Suprapubic skin (tissue), 4 donors: Measurements from ENCODE around the gene LCMT2. TPM values are rescaled to one million over a fixed set of nuclear protein-coding genes. Genes with fewer than 3 reads are reported as not detected.

Source experiments
- DNase-seq, 2 donors: peaks; one replicate each; pipeline ENCODE4 v3.0.0-alpha.2; 2019; ENCODE audit warnings: low spot score in 2 of 2
- H3K27ac ChIP-seq: fragments of 200-600 bp; sonication (generic); one replicate; pipeline ENCODE4 v1.5.1; 2019
- H3K27me3 ChIP-seq: fragments of 200-600 bp; sonication (generic); one replicate; pipeline ENCODE4 v1.5.1; 2019
- H3K36me3 ChIP-seq: fragments of 200-600 bp; sonication (generic); one replicate; pipeline ENCODE4 v1.5.1; 2019
- H3K4me1 ChIP-seq: fragments of 200-600 bp; sonication (generic); one replicate; pipeline ENCODE4 v1.5.1; 2019
- H3K4me3 ChIP-seq: fragments of 200-600 bp; sonication (generic); one replicate; pipeline ENCODE4 v1.5.1; 2019; ENCODE audit warnings: mild to moderate bottlenecking
- H3K9me3 ChIP-seq: fragments of 200-600 bp; sonication (generic); one replicate; pipeline ENCODE4 v1.5.1; 2019
- EP300 ChIP-seq: sonication (generic); formaldehyde crosslinking; IDR thresholded peaks from one replicate; pipeline ENCODE4 v1.6.1; 2017; ENCODE audit warnings: antibody characterized with exemption
- POLR2A ChIP-seq, 2 donors: fragments of 450-650 bp; IDR thresholded peaks; one replicate each; pipeline ENCODE4 v1.6.1; 2017; ENCODE audit warnings: antibody characterized with exemption in 2 of 2, mild to moderate bottlenecking in 2 of 2, moderate library complexity in 2 of 2
- POLR2AphosphoS5 ChIP-seq, 3 donors: sonication (generic); formaldehyde crosslinking; IDR thresholded peaks; one replicate each; pipeline ENCODE4 v1.6.1; 2017; ENCODE audit warnings: antibody characterized with exemption in 3 of 3
- WGBS: methylation state at CpG from one replicate; pipeline ENCODE4 v1.1.5; 2018; 5-methylcytosine and 5-hydroxymethylcytosine counted together
- total RNA-seq, 4 donors: library from RNA; depleted of rRNA; stranded (reverse); fragments of >200 nt; gene quantifications; one replicate each; pipeline ENCODE4 v1.1.0, GENCODE V29; 2016
- TF ChIP-seq, protein P1 (sequence below), 2 donors: fragments of 200-600 bp in 1 of 2; fragments of 450-650 bp in 1 of 2; sonication (generic) in 1 of 2; IDR thresholded peaks; one replicate each; pipeline ENCODE4 v1.5.1; 2016 to 2019; ENCODE audit warnings: antibody characterized with exemption in 2 of 2, mild to moderate bottlenecking in 1 of 2, moderate library complexity in 1 of 2

LCMT2 gene
- total RNA-seq, 4 donors from 2014 or later, result 3.2 to 5.7 (median 5.6) TPM

GRCh38 chr15:43346305-43346704, 15.9 kb upstream of the LCMT2 start:
- Histone ChIP-seq H3K27me3 (no peaks in the 10 kb centered on the region), H3K4me1 (no peaks in the 10 kb centered on the region), H3K4me3 (no peak overlapping the region), H3K36me3 (peaks cover 14% of the 10 kb centered on the region), H3K27ac (no peak overlapping the region), H3K9me3 (no peaks in the 10 kb centered on the region)
- 95% methylated on average over 2 of the region's 2 CpGs for WGBS
- no peak for DNase-seq
- TF ChIP-seq POLR2A (IDR thresholded peaks at IDR 0.05), result no peak
- no peak for TF ChIP-seq POLR2AphosphoS5 (IDR thresholded peaks at IDR 0.05)
- TF ChIP-seq, protein P1, sequence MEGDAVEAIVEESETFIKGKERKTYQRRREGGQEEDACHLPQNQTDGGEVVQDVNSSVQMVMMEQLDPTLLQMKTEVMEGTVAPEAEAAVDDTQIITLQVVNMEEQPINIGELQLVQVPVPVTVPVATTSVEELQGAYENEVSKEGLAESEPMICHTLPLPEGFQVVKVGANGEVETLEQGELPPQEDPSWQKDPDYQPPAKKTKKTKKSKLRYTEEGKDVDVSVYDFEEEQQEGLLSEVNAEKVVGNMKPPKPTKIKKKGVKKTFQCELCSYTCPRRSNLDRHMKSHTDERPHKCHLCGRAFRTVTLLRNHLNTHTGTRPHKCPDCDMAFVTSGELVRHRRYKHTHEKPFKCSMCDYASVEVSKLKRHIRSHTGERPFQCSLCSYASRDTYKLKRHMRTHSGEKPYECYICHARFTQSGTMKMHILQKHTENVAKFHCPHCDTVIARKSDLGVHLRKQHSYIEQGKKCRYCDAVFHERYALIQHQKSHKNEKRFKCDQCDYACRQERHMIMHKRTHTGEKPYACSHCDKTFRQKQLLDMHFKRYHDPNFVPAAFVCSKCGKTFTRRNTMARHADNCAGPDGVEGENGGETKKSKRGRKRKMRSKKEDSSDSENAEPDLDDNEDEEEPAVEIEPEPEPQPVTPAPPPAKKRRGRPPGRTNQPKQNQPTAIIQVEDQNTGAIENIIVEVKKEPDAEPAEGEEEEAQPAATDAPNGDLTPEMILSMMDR (IDR thresholded peaks at IDR 0.05), result no peak
- no peak for TF ChIP-seq EP300

GRCh38 chr15:43330780-43331087, 361 bp upstream of the LCMT2 start:
- Histone ChIP-seq H3K4me1 (peaks cover 23% of the 10 kb centered on the region), H3K27me3 (no peaks in the 10 kb centered on the region), H3K9me3 (no peaks in the 10 kb centered on the region), H3K4me3 (peak overlapping the region; percentile 79), H3K36me3 (no peaks in the 10 kb centered on the region), H3K27ac (peak overlapping the region; percentile 94)
- no peak for TF ChIP-seq EP300
- TF ChIP-seq, protein P1 (IDR thresholded peaks at IDR 0.05), result no peak
- TF ChIP-seq POLR2A (IDR thresholded peaks at IDR 0.05), result no peak
- no peak for TF ChIP-seq POLR2AphosphoS5 (IDR thresholded peaks at IDR 0.05)
- WGBS, result 4% methylated on average over 7 of the region's 7 CpGs
- DNase-seq, result no peak

GRCh38 chr15:43329217-43329959, 985 bp downstream of the LCMT2 start:
- H3K4me1 ChIP-seq, result peaks cover 23% of the 10 kb centered on the region
- no peaks in the 10 kb centered on the region for H3K27me3 ChIP-seq
- no peaks in the 10 kb centered on the region for H3K36me3 ChIP-seq
- TF ChIP-seq POLR2A (IDR thresholded peaks at IDR 0.05), result no peak
- TF ChIP-seq POLR2AphosphoS5 (IDR thresholded peaks at IDR 0.05), result no peak
- TF ChIP-seq, protein P1 (IDR thresholded peaks at IDR 0.05), result no peak
- no peak for TF ChIP-seq EP300
- WGBS, result 14% methylated on average over 27 of the region's 38 CpGs
- no peaks in the 10 kb centered on the region for H3K9me3 ChIP-seq
- peak overlapping the region; percentile 79 for H3K4me3 ChIP-seq
- peak overlapping the region; percentile 94 for H3K27ac ChIP-seq
- no peak for DNase-seq

DNA sequence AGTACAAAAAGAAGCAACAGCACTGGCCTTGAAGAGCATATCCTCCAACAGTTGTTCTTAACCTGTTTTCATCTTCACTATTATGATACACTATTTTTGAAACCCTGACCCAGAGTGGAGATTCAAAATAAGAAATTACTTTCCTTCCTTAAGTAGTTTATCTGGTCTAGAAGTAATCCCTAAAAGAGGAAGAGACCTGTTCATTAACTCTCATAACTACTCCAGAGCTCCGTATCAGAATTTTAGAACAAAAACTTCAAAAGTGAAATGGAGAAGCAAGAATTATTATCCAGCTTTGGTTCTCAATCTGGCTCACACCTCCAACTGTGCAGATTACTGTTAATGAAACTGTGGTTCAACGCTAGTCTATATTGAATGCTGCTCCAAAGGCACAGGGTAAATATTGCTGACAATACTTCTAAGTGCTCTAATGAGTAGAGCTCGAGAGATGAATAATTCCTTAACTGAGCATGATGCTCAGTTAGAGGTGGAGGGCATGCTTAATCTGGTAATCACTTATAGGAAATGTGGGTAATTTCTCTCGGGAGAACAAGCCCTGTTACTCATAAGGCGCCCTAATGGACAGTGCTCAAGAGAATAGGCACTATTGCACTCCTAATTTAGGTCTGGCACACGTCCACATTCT, 5.2 kb downstream of the LCMT2 start:
- no peak for TF ChIP-seq EP300
- TF ChIP-seq POLR2AphosphoS5 (IDR thresholded peaks at IDR 0.05), result no peak
- no peak for TF ChIP-seq POLR2A (IDR thresholded peaks at IDR 0.05)
- TF ChIP-seq, protein P1 (IDR thresholded peaks at IDR 0.05), result no peak
- DNase-seq, result no peak
- Histone ChIP-seq H3K36me3 (no peaks in the 10 kb centered on the region), H3K27me3 (no peaks in the 10 kb centered on the region), H3K4me1 (peaks cover 17% of the 10 kb centered on the region), H3K9me3 (no peaks in the 10 kb centered on the region), H3K27ac (no peak overlapping the region), H3K4me3 (no peak overlapping the region)
- WGBS, result 78% methylated on average over 6 of the region's 6 CpGs

- TF ChIP-seq POLR2A (IDR thresholded peaks at IDR 0.05) (no peak), POLR2AphosphoS5 (IDR thresholded peaks at IDR 0.05) (no peak), EP300 (no peak)
- TF ChIP-seq, protein P1 (IDR thresholded peaks at IDR 0.05), result no peak
- no peaks in the 10 kb centered on the region for H3K9me3 ChIP-seq
- WGBS, result 86% methylated on average over 4 of the region's 4 CpGs
- peaks cover 3% of the 10 kb centered on the region for H3K27me3 ChIP-seq
- no peaks in the 10 kb centered on the region for H3K4me1 ChIP-seq
- no peak for DNase-seq
- H3K27ac ChIP-seq, result no peak overlapping the region
- no peaks in the 10 kb centered on the region for H3K36me3 ChIP-seq
- no peak overlapping the region for H3K4me3 ChIP-seq
These were observed 11.2 kb downstream of the LCMT2 start for GRCh38 chr15:43318990-43319771.
